CMK (cell line): ENCODE measurements around the gene MAGI1.

Experiments used
- DNase-seq: peaks from one replicate; pipeline ENCODE4 v3.0.0-alpha.2; 2010; ENCODE audit warnings: low read depth

Gene MAGI1

DNA sequence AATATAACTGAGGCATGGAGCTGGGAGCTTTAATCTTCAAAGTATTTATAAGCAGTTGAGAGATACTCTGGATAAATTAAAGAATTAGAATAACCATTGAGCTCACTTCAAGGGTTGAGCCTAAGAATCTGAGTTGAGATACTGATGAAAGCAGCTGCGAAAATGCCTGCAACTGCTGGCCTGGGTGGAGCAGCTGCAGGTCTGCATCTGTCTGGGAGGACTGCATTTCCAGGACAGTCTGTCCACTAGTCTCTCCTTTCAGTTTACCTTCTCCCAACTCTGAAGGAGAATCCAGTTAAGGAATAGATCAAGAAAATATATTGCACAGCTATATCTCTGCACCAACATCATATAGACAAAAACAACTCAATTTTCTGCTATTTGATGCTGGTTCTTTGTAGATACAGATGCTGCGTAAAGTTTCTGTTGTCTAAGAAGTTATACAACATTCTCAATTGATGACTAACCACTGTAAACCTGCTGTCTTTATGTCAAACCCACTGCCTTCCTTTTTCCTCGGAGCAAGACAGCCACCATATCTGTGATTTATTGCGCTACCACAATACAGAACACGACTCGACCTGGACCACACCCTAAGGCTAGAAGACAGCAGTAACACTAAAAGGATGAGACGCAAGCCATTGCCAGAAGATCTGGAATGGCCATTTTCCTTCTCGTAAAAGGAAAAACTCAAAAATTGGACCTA is 245.1 kb downstream of the MAGI1 start:
- no peak for DNase-seq

DNA sequence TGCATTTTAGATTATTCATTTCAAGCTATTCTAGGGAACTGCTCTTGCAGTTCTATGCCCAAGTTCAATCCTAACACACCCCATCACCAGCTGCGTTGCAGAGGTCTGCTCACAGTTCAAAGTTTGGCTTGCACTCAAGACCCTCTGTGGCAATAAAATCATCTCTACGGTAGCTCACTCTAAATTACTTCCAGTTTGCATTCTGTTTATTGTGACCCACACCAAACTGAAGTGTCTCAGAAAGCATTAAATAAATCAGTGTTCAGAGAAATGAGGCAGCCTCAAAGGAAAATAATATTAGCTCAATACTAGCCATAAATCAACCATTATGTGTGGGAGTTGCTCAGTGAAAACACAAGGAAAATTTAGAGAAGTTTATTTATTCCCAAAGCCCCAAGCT is 250.3 kb downstream of the MAGI1 start:
- no peak for DNase-seq

DNA sequence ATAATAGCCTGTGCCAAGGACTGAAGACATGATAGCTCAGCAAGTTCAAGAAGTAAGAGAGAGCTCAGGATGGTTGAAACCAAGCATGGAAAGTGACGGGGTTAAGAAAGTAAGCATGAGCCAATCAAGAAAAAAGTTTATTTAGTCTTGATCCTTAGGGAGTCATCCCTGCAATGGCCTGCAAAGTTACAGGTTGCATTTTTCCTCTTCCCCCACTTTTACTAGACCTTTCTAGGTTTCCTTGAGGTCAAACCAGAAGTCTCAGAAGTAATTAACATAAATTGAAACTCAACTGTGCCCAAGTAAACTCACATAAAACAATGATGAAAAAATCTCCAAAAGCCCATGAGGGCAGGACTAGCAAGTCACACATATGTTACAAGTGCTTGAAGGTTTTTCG is 250.9 kb downstream of the MAGI1 start:
- no peak for DNase-seq

DNA sequence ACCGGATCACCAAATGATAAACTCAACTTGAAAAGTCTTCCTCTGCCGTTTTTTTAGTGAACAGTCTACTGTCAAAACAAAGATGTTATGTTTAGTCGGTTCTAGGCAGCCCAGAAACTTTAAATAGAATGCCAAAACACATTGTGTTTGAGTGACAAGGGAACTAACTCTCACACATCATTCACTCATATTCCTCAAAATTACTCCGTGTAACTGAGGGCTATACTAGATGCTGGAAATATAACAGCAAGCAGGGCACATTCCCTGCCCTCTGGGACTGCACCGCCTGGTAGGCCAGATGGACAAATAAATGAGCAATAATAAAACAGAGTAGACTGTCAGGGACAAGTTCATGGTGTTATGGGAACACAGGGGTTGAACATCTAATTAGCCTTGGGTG is 251.4 kb downstream of the MAGI1 start:
- DNase-seq: no peak

DNA sequence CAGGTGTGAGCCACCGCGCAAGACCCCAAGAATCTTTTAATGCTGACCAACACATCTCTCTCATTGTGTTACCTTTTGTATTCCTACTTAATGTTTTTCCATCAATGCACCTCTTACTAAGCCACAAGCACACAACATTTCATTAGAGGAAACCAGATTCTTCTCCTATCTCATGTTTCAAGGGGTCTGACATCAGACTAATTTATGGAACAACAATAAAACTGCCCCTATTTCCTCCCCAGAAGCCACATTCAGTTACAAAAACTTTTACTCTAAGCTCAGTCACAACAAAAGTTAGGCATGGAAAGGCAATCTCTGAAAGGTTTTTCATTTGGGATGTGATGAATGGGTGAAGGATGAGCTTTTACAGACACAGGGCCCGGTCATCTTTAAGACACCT is 251.8 kb downstream of the MAGI1 start:
- DNase-seq: no peak

DNA sequence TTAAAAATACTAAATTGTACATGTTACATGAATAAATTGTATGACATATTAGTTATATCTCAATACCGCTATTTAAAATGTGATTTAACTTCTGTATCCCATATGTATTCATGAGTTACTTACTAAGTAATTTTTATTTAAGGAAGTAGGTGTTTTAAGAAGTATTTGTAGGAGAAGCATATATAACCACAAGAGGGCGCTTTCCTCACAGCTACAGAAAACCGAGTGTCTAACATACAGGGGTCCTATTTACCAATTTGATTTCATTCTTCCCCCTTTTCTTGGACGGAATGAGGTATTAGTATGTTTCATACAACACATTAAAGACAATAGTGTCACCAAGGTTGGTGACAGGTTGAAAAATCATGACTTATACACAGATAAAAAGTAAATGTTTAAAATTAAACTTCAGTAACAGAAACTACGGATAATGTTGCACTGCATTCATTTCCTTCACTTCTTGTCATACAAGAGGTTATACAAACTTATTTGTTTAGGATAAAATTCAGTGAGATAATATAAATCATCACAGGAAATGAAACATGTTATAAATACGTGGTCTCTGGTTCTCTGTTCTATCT is 253.6 kb downstream of the MAGI1 start:
- no peak for DNase-seq

DNA sequence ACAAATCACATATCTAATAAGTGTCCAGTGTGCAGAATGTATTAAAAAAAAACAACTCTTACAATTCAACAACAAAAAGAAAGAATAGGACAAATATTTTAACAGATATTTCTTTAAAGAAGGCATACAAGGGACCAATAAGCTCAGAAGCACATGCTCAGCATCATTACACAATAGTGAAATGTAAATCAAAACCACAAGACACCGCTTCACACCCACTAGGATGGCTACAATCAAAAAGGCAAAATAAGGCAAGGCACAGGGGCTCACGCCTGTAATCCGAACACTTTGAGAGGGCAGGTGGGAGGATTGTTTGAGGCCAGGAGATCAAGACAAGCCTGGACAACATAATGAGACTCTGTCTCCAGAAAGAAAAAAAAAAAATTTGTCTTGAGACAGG is 255.6 kb downstream of the MAGI1 start:
- DNase-seq: no peak

DNA sequence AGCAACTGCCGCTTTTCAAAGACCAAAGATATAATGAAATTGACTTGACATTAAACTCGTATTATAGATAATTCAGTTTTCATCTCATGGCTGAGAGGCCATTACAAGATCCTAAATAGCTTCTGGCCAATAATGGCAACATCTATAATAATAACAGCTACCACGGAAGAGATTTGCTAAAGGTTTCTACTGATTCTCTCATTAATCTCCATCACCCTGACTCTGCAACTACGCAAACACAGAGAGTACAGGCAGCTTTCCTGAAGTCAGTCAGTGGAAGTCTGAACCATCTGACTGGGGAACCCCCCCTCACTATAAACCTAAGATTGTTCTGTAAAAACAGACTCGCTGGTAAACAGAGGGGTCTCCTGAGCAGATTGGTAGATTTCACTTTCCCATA is 257.1 kb downstream of the MAGI1 start:
- DNase-seq: no peak

DNA sequence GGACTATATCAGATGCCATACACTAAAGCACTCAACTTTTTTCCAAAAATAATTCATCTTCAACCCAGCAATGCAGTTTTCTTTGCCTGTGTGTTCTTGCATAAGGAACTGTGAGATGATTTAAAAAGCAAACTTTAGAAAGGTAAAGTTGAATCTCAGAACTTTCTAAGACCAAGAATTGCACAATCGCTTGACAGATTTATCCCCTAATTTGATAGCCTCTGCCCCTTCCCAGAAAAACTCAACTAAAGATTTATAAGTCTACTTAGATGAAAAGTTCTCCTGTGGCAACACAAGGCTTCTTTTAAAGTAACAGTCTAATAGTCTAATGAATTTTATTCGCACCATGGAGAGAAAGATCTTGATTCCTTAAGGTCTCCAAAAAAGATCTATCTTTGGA is 259.3 kb downstream of the MAGI1 start:
- no peak for DNase-seq

DNA sequence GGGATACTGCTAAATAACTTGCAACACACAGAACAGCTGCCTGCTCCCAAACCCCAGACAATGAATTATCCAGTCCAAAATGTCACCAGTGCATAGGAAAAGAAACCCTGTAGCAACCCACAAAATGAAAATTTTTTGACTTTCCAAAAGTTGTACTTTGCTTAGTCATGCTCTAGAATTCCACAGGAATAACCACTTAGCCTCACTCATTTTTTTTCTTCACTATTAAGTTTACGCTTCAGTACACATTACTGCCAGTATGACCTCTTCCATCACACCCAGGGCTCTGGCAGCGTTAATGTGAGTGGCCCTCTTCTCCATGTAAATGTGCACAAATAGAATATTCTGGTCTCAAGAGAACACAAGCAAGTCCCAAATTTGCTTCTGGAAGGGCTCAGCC is 259.8 kb downstream of the MAGI1 start:
- no peak for DNase-seq

DNA sequence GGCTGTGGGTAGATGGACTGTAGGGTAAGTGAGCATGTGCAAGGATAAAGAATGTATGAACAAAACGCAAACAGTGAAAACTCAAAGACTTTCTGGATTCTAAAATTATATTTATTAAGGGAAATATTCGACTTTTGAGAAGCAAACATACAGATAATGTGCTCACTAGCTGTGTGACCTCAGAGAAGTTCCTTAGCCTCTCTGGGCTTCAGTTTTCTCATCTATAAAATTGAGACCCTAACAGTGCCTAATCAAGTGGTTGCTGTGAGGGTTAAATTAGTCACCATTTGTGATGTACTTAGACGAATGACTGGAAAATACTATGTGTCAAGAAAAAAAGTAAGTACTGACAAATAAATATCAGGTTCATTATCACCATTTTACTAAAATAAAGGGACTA is 261.7 kb downstream of the MAGI1 start:
- no peak for DNase-seq

DNA sequence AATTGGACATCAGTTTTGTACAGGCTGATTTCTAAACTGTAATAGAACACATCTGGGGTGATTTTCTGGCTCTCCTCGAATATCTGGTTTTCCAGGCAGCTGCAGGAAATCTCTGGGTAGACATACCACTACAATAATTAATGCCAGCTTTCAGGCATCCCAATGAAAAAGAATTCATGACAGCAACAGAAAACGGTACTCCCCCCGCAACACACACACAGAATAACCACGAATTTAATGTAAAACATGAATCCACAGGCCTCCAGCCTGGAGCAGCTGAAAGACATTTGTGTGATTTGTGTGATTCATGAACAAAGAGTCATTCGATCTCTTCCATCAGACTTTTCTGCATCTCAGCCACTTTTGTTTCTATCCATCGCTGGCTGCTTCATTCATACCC is 262.2 kb downstream of the MAGI1 start:
- DNase-seq: no peak

DNA sequence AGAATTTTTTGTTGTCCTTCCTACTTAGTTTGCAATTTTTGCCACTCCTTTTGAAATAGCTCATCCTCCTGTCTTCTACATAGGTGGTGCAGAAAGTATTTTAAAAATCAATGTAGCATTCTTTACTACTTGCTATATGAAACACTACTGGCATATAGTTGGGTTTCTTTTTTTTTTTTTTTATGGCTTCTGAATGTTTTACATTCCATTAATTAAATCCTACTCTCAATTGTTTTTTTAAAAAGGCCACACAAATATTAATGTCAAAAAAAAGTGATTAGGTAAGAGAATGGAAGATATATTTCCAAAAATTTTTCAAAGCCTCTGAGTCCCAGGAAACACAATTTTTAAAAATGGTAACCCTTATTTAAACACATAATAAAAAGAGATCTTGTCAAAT is 262.6 kb downstream of the MAGI1 start:
- DNase-seq: no peak

DNA sequence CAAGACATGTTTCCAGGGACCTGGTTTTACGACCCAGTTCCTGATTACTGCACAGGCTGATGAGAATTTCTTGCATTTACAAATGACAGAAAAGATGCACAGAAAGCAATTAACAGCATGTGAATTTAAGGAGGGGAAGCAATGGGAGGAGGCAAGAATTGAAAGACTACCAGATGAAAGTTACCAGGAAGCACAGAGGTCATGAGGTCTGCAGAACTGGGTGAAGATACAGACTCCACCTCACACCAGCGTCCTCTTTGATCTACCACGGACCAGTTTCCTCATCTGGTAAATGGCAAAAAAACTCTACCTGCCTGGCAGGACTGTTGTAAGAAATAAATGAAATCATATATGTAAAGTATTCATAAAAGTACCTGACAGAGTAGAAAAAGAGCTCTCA is 266.0 kb downstream of the MAGI1 start:
- no peak for DNase-seq

DNA sequence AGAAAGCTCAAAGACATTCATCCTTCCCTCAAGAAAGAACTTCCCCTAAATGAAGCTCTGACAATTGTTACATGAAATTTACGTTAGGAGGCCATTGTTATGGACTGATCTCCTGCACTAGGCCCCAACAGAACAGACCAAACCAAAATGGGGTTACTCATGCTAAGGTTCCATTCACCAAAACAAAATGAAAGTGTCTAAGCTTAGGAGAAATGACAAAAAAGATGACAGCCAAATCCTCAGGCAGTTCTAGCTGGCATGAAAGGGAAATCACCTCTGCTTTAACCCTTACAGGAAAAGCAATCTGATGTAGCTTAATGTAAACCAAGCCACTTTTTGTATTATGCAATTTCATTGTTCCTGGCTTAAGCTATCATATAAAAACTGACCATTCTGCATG is 271.2 kb downstream of the MAGI1 start:
- no peak for DNase-seq

DNA sequence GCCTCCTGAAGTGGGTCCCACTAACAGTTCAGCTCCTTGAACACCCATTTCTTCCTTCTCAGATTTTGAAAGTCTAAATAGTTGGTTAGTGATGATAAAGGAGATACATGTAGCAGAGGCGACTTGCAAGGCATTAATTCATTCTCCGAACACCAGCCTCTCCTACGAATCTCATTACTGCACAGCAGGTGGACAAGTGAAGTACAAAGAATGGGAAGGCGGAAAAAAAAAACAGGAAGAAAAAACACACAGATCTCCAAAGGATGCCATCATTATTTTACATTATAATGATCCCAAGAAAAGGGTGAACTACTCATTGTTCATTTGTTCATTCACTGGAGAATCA is 276.5 kb downstream of the MAGI1 start:
- DNase-seq: no peak

DNA sequence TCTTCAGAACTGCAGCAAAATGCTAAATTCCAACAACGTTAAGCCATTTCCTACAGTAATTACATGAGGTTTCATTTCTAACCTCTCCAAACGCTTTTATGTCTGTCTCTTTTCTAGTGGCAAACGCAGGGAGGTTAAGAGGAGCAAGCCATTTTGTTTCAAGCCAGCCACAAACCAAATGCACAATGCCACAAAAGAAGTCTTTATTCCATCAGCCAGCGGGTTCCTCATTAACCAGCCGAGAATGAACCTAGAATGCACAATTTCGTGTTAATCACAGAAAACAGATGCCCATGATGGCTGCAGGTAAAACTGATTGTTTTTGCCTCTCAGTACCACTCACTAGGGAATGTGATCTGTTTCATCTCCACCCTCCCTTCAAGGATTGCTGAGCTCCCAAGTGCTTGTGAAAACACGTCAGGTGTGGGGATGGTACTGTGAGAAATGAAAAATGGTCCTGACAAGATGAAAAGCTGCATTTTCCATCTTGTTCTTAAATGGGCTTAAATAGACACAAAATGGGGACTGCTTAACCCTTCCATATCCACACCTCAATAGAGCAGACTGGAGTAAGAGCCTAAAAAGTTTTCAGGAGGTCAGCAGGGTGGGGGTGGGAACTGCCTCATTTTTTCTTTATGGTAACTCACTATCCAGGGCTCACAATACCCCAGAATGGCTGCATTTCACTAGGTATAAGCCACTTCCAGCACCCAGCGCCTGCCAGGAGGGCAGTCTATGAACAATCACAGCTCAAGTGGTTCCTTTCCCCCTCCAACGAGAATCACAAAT is 277.1 kb downstream of the MAGI1 start:
- no peak for DNase-seq

DNA sequence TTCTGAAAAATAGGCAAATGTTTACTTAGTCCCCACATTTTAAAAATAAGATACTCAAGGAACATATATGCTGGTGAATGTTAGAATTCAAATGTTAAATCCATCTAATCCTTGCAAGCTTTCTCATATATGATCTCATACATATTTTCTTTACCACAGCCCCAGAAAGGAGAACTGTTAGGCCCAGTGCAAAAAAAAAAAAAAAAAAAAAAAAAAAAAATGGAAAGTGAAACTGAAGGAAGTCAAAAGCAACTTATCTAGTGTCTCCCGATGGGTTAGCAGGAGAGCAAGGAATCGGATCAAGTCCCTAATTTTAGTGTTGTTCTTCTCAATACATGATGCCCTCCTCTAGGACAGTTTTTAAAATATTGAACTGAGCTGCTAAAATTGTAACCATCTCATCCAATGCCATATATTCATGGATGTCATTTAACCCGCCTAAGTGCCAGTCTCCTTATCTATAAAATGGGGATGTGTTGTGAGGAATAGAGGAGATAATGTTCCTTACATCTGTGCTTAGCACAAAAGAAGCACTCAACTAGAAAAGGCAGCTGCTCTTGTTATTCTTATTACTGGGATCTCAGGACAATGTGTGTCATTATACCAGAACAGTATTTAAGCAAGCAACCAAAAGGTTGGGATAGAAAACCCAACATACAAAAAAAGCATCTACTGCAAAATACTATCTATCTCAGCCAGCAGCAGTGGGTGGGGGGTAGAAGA is 279.7 kb downstream of the MAGI1 start:
- no peak for DNase-seq

DNA sequence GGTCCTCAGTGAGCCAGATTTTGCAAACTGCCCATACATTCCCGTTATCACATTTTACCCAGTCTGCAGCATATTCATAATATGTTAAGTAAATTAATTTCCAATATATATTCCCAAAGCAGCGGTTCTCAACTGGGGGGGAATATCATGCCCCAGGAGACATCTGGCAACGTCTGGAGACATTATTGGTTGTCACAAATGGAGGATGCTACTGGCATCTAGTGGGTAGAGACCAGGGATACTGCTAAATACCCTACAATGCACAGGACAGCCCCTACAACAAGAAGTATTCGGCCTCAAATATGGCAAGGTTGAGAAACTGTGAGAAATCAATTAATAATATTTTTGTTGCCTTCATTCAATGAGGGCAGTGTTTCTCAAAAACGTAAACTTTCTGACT is 280.3 kb downstream of the MAGI1 start:
- DNase-seq: no peak

DNA sequence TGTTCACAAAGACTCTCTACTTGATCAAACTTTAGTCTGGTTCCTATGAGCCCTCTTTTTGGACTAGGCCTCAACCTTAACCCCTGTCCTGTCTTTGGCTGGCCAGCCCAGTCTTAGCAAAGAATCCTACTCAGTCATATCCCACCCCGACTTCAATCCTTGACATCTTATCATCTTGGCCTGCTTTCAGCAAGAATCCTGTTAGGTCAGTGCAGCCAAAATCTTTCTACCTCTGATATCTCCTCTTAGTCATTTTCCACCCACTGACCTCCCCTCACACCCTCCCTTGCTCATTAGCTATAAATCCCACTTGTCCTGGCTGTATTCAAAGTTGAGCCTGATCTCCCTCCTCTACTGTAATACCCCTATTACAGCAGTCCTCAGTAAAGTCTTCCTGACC is 286.1 kb downstream of the MAGI1 start:
- no peak for DNase-seq

DNA sequence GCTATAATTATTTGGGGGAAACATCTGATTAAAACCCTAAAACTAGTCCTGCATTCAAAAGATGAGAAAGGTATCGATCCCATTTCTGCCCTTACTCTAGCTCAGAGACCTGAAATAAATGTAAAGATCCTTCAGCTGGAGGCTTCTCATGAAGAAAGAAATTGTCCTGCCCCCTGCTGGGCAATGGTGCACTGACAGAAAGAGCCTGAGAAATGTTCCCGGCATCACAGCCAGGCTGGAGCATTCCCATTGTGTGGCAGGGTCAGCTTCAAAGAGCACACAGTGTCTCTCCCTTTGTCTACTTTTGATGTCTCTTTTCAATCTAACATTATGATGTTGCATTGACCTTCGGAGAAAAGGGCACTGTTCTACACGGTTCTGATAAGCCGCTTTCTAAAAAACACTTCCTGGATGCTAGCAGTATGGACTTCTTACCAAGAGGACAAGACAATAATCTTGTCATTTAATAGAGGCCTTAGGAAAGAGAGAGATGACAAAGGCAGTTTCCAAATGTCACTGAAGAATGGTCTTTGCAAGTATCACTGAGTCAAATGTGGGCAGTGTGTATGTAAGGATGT is 287.5 kb downstream of the MAGI1 start:
- DNase-seq: no peak

DNA sequence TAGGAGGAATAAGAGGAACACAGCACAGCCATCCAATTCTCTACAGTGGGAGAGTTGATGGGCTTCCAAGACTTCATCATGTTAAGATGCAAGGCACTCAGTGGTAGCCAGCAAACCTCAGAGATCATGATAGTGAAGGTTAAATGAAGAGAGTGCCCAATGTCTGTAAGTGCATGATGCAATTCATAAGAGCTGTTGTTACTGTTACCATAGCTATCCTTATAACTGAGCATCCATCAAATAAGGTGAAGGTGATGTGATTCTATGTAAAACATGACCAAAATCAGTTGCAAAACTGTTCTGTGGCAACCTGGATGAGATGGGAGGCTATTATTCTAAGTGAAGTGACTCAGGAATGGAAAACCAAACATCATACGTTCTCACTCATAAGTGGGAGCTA is 289.7 kb downstream of the MAGI1 start:
- no peak for DNase-seq

DNA sequence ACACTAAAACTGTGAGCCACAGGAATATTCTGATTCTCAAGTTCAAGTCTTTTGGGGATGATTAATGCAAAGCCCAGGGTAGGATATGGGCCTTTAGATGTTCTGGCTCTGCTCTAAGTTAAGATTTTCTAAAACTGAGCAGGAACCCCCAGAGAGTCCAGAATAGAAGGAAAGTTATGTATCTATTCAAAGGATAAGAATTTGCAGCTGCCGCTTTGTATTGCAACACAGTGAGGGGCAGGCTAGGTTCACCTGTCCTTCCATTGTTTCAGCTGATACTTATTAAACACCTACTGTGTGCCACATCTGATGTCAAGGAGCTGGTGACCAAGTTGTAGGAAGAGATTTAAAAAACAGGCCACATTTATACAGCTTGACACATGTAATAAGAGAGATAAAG is 290.4 kb downstream of the MAGI1 start:
- no peak for DNase-seq
